KBM-7 (cell line): ENCODE results near the gene F7.
"Not testable (repeated sequence)": the region's sequence is repeated elsewhere in the genome, so short reads cannot be mapped to it uniquely, and the experiment has no call there.

Experiments used
- DNase-seq: peaks from one replicate; pipeline ENCODE4 v3.0.0-alpha.2; 2015
- in situ Hi-C: fragments of 300-500 bp; cut with MboI; formaldehyde crosslinking; loops from 2 replicates; pipeline ENCODE4 v1.14.3; 2020; ENCODE audit warnings: low sequenced_read_pairs, low pct_unique_long_range_greater_than_20kb, mixed read lengths

Gene F7

DNA sequence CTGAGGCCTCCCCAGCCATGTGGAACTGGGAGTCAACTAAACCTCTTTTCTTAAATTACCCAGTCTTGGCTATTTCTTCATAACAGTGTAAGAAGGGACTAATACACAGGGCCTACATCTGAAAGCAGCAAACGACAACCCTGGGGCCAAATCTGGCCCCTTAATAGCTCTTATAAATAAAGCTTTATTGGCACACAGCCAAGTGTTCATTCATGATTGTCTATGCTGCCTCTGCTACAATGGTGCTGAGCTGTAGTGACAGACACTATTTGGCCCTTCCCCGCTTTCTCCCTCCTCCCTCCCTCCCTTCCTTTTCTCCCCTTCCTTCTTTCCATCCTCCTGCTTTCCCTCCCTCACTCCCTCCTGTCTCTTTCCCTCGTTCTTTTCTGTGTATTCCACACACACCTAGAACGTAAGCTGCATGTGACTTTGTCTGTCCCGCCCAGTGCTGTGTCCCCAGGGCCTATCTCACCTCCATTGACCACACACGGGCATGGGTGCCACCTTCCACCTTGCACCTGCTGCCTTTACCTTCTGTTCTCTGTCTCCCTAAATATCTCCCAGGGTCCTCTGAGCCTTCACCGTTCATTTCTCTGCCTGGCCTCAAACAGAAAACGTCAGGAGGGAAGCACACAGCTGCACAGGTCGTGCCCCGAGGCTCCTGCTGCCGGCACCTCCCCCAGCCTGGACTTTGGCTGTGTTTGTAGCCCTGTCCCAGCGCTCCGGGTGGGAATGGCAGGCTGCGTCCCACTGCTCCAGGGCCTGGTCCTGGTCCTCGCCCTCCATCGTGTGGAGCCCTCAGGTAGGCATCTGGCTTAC, 52.5 kb downstream of the F7 start, which contains the start of gene PROZ:
PROZ (plus strand) TSS at position 720 of the 819 bp plus-strand sequence; CDS start at position 733, 13 bp downstream.
- in situ Hi-C loops: no loop called here
- no peak for DNase-seq

DNA sequence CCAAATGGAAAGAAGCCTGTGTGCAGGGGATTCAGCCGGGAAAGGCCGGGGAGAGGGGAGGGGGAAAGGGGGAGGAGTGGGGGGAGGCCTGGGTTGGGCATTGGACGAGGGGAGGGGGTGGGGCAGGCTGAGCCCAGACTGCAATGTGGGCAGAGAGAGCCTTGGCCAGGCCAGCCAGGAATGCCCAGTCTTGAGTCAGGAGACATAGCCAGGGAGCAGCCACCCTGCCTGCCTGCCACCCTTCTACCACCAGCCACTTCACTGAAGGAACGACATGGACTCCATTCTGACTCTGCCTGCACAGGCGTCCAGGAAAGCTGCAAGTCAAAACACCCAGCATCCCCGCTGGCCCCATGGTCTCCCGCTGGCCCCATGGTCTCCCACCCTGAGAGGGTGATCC, 53.4 kb downstream of the F7 start:
- in situ Hi-C loops: no loop called here

GRCh38 chr13:113159701-113160100, 54.1 kb downstream of the F7 start:
- no peak for DNase-seq
- in situ Hi-C loops: no loop called here

More for the DNA sequence above, 53.4 kb downstream of the F7 start:
- DNase-seq: no peak

DNA sequence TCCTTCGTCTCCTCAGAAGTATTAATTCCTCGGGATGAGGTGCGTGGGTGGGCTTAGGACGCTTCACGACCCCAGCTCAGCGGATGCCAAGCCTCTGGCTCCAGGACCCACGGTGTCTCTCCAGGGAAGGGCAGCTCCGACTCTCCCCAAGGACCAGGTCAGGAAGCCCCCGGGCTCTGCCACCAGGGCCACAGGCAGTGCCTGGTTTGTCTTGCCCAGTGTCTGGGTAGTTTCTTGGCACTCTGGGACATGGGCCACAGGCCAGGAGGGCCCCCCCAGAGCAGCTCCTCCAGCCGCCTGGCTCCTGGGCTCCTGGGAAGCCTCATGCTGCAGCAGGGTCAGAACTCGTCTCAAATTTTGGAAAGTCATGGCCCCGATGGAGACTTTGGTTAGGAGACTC, 55.4 kb downstream of the F7 start:
- in situ Hi-C loops: no loop called here
- no peak for DNase-seq

- no peak for DNase-seq
- in situ Hi-C loops: no loop called here
These were observed 55.8 kb downstream of the F7 start for GRCh38 chr13:113161433-113161832.

DNA sequence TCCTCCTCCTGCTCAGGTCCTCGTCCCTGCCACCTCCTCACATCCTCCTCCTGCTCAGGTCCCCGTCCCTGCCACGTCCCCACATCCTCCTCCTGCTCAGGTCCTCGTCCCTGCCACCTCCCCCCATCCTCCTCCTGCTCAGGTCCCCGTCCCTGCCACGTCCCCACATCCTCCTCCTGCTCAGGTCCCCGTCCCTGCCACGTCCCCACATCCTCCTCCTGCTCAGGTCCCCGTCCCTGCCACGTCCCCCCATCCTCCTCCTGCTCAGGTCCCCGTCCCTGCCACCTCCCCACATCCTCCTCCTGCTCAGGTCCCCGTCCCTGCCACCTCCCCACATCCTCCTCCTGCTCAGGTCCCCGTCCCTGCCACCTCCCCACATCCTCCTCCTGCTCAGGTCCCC, 56.4 kb downstream of the F7 start:
- DNase-seq, in situ Hi-C loops: not testable (repeated sequence)

DNA sequence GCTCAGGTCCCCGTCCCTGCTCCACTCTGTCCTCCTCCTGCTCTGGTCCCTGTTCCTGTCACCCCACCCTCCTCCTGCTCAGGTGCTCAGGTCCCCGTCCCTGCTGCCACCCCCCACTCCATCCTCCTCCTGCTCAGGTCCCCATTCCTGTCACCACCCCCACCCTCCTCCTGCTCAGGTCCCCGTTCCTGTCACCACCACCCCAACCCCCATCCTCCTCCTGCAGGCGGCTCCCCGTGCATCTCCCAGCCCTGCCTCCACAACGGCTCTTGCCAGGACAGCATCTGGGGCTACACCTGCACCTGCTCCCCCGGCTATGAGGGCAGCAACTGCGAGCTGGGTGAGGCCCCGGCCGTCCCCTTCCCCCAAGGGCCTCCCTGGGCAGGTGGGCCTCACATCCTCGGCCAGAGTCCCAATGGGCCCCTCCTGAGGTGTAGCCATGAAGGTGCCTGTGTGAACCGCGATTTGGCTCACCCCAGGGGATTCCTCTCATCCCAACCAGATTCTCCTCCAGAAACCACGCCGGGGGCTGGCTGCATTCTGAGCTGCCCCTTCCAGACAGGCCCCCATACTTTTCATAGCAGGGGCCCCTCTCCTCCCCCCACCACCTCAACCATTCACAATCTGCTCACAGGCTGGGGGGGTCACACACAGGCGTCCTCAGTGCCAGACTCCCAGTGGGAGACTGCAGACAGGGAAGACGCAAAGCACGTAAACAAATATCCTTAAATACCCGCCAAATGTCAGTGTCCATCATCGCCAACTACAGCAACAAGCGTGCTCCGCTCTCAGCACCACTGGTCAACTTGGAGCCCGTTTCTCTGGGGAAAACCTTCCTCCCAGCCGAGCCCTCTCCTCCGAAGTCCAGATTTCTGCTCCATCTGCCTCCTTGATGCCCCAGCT, 57.4 kb downstream of the F7 start:
- in situ Hi-C loops: no loop called here
- DNase-seq: no peak

- in situ Hi-C loops: no loop called here
- no peak for DNase-seq
These were observed 58.9 kb downstream of the F7 start for GRCh38 chr13:113164492-113164891.

GRCh38 chr13:113166266-113166665, 60.7 kb downstream of the F7 start:
- in situ Hi-C loops: no loop called here
- DNase-seq: no peak

DNA sequence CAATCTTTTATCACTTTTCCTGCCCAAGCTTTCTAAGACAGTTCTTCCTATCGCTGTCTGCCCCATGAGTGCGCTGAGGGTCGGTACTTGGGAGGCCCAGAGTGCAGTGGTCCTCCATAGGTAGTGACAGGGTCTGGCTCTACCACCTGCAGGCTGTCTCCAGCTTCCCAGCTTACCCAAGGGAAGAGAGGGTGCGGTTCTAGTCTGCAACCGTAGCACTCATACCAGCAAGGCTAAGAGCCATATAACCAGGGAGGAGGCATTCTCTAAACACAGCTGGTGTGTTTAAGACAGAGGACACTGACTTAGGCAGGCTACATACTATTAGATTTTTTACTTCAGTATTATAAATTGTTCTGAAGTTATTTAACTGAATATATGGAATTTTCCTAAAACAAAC, 61.1 kb downstream of the F7 start:
- DNase-seq: no peak
- in situ Hi-C loops: no loop called here

DNA sequence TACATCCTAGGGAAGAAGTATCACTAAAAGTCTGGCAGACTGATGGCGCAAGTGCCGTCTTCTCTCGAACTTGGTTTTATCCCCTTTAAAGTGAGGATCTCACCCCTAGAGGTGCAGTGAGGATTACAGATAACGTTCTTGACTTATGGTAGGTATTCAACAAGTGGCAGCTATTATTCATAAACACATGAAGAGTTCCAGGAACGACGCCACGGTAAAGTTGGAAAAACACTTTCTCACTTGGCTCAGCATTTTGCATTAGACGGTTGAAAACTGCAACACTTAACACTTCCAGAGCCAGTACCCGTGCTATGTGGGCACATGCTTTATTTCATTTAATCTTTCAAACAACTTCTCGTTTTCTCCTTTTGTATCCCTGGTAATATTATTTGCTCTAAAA, 61.6 kb downstream of the F7 start:
- no peak for DNase-seq
- in situ Hi-C loops: no loop called here

GRCh38 chr13:113167575-113167974, 62.0 kb downstream of the F7 start:
- in situ Hi-C loops: no loop called here
- no peak for DNase-seq

GRCh38 chr13:113168211-113168610, 62.6 kb downstream of the F7 start:
- no peak for DNase-seq
- in situ Hi-C loops: no loop called here

GRCh38 chr13:113169277-113170272, 64.0 kb downstream of the F7 start:
- no peak for DNase-seq
- in situ Hi-C loops: no loop called here
